Astrocyte of the spinal cord (primary cell): ENCODE results near the gene MGST3.

Experiments used
- DNase-seq: peaks from one replicate; pipeline ENCODE4 v3.0.0; 2011; ENCODE audit warnings: low read depth, low spot score
- H3K4me3 ChIP-seq: 2 replicates; pipeline ENCODE4 v1.5.1; 2011; ENCODE audit warnings: low read depth, mild to moderate bottlenecking, low read length, moderate library complexity
- CTCF ChIP-seq: IDR thresholded peaks from 2 replicates; pipeline ENCODE4 v1.5.1; 2012; ENCODE audit warnings: low read depth, mild to moderate bottlenecking, low read length, inconsistent platforms
- in situ Hi-C: cut with HindIII; loops from 2 replicates; pipeline ENCODE4 v1.10.0; 2017; ENCODE audit warnings: low sequenced_read_pairs

Gene MGST3

GRCh38 chr1:165641231-165641987, 10.4 kb downstream of the MGST3 start:
- in situ Hi-C loops = no loop called here
- no peak for TF ChIP-seq CTCF
- H3K4me3 ChIP-seq = no peak overlapping the region
- DNase-seq = no peak

GRCh38 chr1:165644064-165644735, 13.2 kb downstream of the MGST3 start:
- no peak for DNase-seq
- no peak overlapping the region for H3K4me3 ChIP-seq
- no peak for TF ChIP-seq CTCF
- in situ Hi-C loops = no loop called here

- no peak for TF ChIP-seq CTCF
- no peak overlapping the region for H3K4me3 ChIP-seq
- no peak for DNase-seq
- in situ Hi-C loops = no loop called here
Measured at GRCh38 chr1:165645654-165646366, 14.8 kb downstream of the MGST3 start.

GRCh38 chr1:165647517-165647916, 16.5 kb downstream of the MGST3 start:
- in situ Hi-C loops = no loop called here
- no peak for TF ChIP-seq CTCF
- DNase-seq = no peak
- H3K4me3 ChIP-seq = no peak overlapping the region

GRCh38 chr1:165647970-165648369, 16.9 kb downstream of the MGST3 start:
- DNase-seq = no peak
- in situ Hi-C loops = no loop called here
- H3K4me3 ChIP-seq = no peak overlapping the region
- TF ChIP-seq CTCF = no peak

- no peak for TF ChIP-seq CTCF
- in situ Hi-C loops = no loop called here
- DNase-seq = no peak
- H3K4me3 ChIP-seq = no peak overlapping the region
Measured at GRCh38 chr1:165648919-165649572, 18.0 kb downstream of the MGST3 start.
